Activated CD4-positive, alpha-beta T cell treated with anti-CD3 and anti-CD28 coated beads for 36 hours (primary cell): ENCODE measurements around the gene ALDH3A1. TPM values are rescaled to one million over a fixed set of nuclear protein-coding genes. Genes with fewer than 3 reads are reported as not detected.
"Not testable (repeated sequence)": the region's sequence is repeated elsewhere in the genome, so short reads cannot be mapped to it uniquely, and the experiment has no call there.

Experiments used
- ATAC-seq: fragments of 200-7000 bp; cut with Tn5 transposase; one replicate; pipeline ENCODE4 v1.10.0; 2021; ENCODE audit warnings: mild to moderate bottlenecking, moderate library complexity
- CTCF ChIA-PET: fragments of 350-600 bp; sonication (Branson Sonifier 250); formaldehyde crosslinking; loops from one replicate; lab custom pipeline; 2021; ENCODE audit warnings: antibody characterized with exemption; lab: Charles Lee
- POLR2A ChIA-PET: fragments of 350-600 bp; sonication (Branson Sonifier 250); formaldehyde crosslinking; loops from one replicate; lab custom pipeline; 2021; ENCODE audit warnings: antibody characterized with exemption, inconsistent platforms; lab: Charles Lee
- DNase-seq: peaks from one replicate; pipeline ENCODE4 v3.0.0-alpha.2; 2020
- H3K27ac Mint-ChIP-seq: one replicate; pipeline ENCODE4 v1.8.0; 2021; ENCODE audit warnings: mixed read lengths
- H3K27me3 Mint-ChIP-seq: one replicate; pipeline ENCODE4 v1.8.0; 2021; ENCODE audit warnings: mixed read lengths
- H3K36me3 Mint-ChIP-seq: one replicate; pipeline ENCODE4 v1.8.0; 2021; ENCODE audit warnings: low read depth, mixed read lengths
- H3K4me1 Mint-ChIP-seq: one replicate; pipeline ENCODE4 v1.8.0; 2021; ENCODE audit warnings: mixed read lengths
- H3K4me3 Mint-ChIP-seq: one replicate; pipeline ENCODE4 v1.8.0; 2021; ENCODE audit warnings: mild to moderate bottlenecking, moderate library complexity, mixed read lengths
- H3K9me3 Mint-ChIP-seq: one replicate; pipeline ENCODE4 v1.8.0; 2021; ENCODE audit warnings: low read depth, mixed read lengths
- intact Hi-C, 2 experiments: fragments of 100-400 bp; cut with DNase I in 1 of 2; cut with micrococcal nuclease in 1 of 2; formaldehyde crosslinking; loops; one replicate each; pipeline versions ENCODE4 v1.14.2 to v1.15.1; 2022 to 2024; cut with DNase I, micrococcal nuclease
- total RNA-seq, 2 experiments: library from RNA; stranded (reverse); gene quantifications; one replicate each; pipeline ENCODE4 v1.2.3, GENCODE V29; 2021

The ALDH3A1 gene
- total RNA-seq, 2 experiments from 2014 or later = not detected

DNA sequence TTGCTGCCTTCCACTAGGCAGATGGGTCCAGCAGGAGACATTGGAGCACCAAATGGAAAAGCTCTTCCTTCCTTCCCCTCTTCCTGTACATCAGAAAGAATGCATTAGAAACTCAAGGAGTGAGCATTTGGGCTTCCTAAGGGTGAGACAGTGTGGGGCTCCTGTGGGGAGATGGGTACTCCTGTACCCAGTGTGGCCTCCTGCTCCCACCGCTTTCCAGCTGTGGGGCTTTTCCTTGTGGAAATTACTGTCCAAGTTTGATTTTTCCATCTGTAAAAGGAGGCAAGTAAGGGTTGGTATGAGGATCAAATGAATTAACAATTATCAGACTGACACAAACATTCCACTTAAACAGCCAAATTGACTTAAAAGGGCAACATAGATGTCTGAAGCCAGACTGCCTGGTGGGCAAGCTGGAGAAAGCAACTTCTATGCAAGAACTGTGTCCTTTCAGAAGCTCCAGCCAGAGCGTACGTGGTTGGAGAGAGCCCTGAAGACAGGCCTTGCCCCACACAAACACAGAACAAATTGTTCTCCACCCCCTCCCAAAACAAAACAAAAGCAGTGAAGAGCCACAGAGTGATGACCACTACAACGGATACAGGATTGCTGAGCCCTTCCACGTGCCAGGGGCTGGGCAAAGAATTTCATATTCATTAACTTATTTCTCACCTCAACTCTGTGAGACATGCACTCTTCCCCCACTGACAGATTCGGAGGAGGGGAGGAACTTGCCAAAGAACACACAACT, 23.1 kb upstream of the ALDH3A1 start:
- peak overlapping the region; percentile 72 for H3K27ac Mint-ChIP-seq
- ChIA-PET POLR2A (no interaction called here), CTCF (interaction anchor here (0.7 to 3.5 kb wide), 6 partner anchors 9 to 522 kb away, joined by 3 to 30 read pairs (median 3); no protein-coding TSS in a partner anchor)
- no peaks in the 10 kb centered on the region for H3K27me3 Mint-ChIP-seq
- H3K4me1 Mint-ChIP-seq = peaks cover 75% of the 10 kb centered on the region
- intact Hi-C loops = no loop called here
- DNase-seq (no peak), ATAC-seq (no peak)
- H3K36me3 Mint-ChIP-seq = peaks cover 11% of the 10 kb centered on the region
- no peaks in the 10 kb centered on the region for H3K9me3 Mint-ChIP-seq
- H3K4me3 Mint-ChIP-seq = no peak overlapping the region

DNA sequence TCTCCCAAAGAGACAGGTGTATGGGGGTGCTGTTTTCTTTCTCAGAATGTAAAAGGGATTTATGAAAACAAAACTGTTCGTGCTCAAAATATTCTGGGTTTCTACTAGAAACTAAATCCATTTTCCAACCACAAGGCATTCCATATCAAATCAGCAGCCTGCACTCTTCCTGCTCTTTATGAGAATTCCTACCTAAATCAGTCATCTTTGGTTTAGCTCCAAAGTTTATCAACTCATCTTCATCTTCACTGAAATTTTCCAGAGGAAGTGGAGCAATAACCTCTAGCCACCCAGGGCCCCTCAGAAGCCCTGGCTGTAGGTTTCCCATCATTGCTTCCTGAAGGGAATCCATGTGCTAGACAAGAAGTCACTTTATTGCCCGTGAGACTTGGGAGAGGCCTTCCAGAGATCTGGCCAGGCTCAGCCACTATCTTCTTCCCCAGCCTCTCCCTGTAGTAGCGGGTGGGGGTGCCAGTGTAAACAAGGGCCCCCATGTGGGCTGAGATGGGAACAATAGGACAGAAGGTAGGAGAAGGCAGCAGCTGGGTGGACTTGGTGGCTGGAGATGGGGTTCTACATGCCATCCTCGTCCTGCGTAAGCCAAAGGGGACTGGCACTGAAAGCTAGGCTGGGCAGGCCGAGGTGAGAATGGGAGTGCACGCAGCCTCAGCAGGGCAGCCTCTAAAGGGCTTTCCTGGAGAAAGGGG, 22.0 kb upstream of the ALDH3A1 start:
- Mint-ChIP-seq H3K36me3 (no peaks in the 10 kb centered on the region), H3K9me3 (no peaks in the 10 kb centered on the region), H3K27ac (peak overlapping the region; percentile 33), H3K4me1 (peaks cover 67% of the 10 kb centered on the region), H3K27me3 (no peaks in the 10 kb centered on the region), H3K4me3 (no peak overlapping the region)
- ChIA-PET POLR2A (interaction anchor here (0.6 kb wide), 1 partner anchor 1476 kb away, joined by 3 read pairs; no protein-coding TSS in a partner anchor), CTCF (interaction anchor here (1.4 to 3.5 kb wide), 3 partner anchors 7 to 33 kb away, joined by 3 to 30 read pairs (median 3); no protein-coding TSS in a partner anchor)
- no peak for ATAC-seq
- DNase-seq = no peak
- intact Hi-C loops = loop anchor here (5.0 kb wide), 2 partner anchors 123 to 393 kb away; partner anchors contain the start of genes ALDH3A2 (in 1 of the 2) and MAPK7 (in 1 of the 2)

DNA sequence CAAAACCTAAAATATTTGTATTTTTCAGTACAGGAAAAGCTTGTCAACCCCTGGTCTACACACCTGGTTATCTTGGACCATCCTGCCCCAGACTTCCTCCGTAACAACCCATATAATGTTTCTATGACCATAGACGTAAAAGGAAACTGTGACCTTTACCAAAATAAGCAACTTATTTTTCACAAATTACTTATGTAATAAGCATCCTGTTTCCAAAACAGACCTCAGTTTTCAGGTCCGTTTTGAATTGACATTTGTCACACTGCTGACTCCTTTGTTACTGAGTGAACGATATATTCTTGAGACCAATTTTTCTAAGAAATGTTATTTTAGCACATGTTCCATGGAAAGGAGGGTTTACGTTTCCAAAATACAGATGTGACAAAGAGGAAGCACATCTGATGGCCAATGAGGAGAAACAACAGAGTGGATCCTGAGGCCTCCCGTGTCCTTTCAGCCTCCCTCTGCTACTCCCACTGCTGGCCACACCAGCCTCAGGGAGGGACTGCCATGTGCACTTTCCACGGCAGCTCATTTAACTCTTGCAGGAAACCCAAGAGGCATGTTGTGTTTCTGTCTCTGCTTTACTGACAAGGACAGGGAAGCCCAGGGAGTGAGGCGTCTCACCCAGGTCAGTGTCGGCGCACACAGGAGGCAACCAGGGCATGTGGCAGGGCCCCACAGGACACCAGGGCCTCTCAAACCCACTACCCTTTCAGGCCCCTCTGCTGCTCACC, 20.1 kb upstream of the ALDH3A1 start:
- H3K4me1 Mint-ChIP-seq = peaks cover 59% of the 10 kb centered on the region
- H3K9me3 Mint-ChIP-seq = no peaks in the 10 kb centered on the region
- H3K27ac Mint-ChIP-seq = peak overlapping the region; percentile 61
- ChIA-PET POLR2A (no interaction called here), CTCF (interaction anchor here (0.7 to 1.7 kb wide), 6 partner anchors 10 to 101 kb away, joined by 3 to 7 read pairs (median 3); no protein-coding TSS in a partner anchor)
- peak; percentile 43 for ATAC-seq
- intact Hi-C loops = loop anchor here (5.0 kb wide), 2 partner anchors 121 to 391 kb away; partner anchors contain the start of genes ALDH3A2 (in 1 of the 2) and MAPK7 (in 1 of the 2)
- no peaks in the 10 kb centered on the region for H3K36me3 Mint-ChIP-seq
- peak; percentile 43 for DNase-seq
- H3K4me3 Mint-ChIP-seq = no peak overlapping the region
- H3K27me3 Mint-ChIP-seq = no peaks in the 10 kb centered on the region

DNA sequence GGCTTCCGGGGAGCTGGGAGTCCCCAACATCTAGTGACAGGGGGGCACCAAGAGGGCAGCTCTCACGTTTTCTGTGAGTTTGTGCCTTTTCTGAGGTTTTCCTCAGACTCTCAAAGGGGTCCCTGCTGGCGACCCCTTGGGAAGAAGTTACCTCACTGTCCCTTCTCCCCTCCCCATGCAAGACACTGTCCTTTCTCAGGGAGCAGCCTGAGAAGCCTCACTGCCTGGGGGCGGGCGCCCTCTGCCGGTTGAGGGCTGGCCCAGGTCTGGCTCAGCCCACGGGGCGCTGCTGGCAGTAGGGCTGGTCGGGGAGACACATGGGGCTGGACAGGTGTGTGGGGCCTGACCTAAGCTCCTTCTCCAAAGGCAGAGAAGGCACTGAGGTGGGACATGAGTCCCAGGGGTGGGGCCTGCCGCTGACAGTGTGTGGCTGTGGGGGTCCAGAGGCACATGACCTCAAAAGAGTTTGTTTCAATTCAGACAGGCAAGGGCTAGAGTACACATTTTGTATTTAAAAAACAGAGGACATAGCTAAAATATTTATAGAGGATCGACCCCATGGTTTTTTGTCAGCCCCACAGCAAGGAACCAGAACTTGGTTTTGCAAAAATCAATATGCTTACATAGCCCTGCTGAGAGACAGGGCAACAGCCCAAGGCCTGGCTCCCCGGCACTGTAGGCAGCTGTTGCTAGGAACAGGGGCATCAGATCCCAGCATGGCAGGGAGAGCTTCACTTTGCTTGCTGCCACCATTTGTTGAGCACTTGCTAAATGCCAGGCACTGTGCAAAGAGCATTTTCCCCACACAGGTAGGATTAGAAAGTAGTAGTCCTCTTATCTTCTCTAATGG, 18.5 kb upstream of the ALDH3A1 start:
- ChIA-PET POLR2A (no interaction called here), CTCF (interaction anchor here (0.5 to 3.7 kb wide), 36 partner anchors 9 to 1411 kb away, joined by 3 to 37 read pairs (median 4); partner anchors contain the start of genes ALDH3A2, B9D1 and SLC47A1)
- intact Hi-C loops = loop anchor here (1.0 to 5.0 kb wide), 5 partner anchors 118 to 404 kb away; partner anchors contain the start of genes ALDH3A2 (in 2 of the 2), B9D1 (in 1 of the 2) and MAPK7 (in 1 of the 2)
- Mint-ChIP-seq H3K36me3 (no peaks in the 10 kb centered on the region), H3K27me3 (no peaks in the 10 kb centered on the region), H3K27ac (peak overlapping the region; percentile 72), H3K4me3 (no peak overlapping the region), H3K9me3 (no peaks in the 10 kb centered on the region), H3K4me1 (peaks cover 46% of the 10 kb centered on the region)
- DNase-seq = peak; percentile 89
- ATAC-seq = peak; percentile 80

DNA sequence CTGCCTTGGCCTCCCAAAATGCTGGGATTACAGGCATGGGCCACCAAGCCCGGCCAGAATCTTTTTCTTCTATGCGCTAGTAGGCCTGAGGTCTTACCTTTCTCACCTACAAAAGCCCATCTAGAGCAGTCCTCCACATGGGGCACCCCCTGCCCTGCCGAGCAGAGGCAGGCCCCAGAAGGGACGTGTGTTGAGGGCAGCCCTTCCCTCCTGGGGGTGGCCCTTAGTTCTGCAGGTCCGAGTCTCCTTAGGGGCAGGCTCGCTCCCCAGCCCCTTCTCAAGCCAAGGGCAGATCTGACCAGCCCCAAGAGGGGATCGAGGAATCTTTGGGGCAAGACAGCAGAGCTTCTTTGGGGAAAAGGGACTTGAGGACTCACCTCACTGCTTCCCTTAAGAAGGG, 17.9 kb upstream of the ALDH3A1 start:
- ChIA-PET POLR2A (no interaction called here), CTCF (interaction anchor here (0.6 to 3.7 kb wide), 27 partner anchors 9 to 403 kb away, joined by 3 to 37 read pairs (median 4); partner anchors contain the start of genes ALDH3A2, B9D1 and SLC47A1)
- no peak for DNase-seq
- no peaks in the 10 kb centered on the region for H3K27me3 Mint-ChIP-seq
- peaks cover 40% of the 10 kb centered on the region for H3K4me1 Mint-ChIP-seq
- H3K4me3 Mint-ChIP-seq = no peak overlapping the region
- intact Hi-C loops = loop anchor here (1.0 to 5.0 kb wide), 5 partner anchors 117 to 403 kb away; partner anchors contain the start of genes ALDH3A2 (in 2 of the 2), B9D1 (in 1 of the 2) and MAPK7 (in 1 of the 2)
- no peak overlapping the region for H3K27ac Mint-ChIP-seq
- H3K36me3 Mint-ChIP-seq = no peaks in the 10 kb centered on the region
- ATAC-seq = no peak
- no peaks in the 10 kb centered on the region for H3K9me3 Mint-ChIP-seq

DNA sequence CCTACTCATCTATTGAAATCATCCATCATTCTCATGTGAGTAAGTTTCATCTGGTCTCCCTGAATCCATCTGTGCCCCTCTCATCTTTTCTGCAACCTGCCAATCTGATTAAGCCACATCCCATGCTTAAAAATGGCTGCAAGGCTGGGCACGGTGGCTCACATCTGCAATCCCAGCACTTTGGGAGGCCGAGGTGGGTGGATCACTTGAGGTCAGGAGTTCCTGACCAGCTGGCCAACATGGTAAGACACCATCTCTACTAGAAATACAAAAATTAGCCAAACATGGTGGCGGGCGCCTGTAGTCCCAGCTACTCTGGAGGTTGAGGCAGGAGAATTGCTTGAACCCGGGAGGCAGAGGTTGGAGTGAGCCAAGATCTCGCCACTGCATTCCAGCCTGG, 15.9 kb upstream of the ALDH3A1 start:
- intact Hi-C loops = loop anchor here (2.0 to 5.0 kb wide), 2 partner anchors 19 to 402 kb away; partner anchors contain the start of gene B9D1 (in 1 of the 2)
- H3K27me3 Mint-ChIP-seq, DNase-seq, H3K4me3 Mint-ChIP-seq, H3K27ac Mint-ChIP-seq, ATAC-seq, H3K9me3 Mint-ChIP-seq, POLR2A ChIA-PET, H3K36me3 Mint-ChIP-seq: not testable (repeated sequence)
- H3K4me1 Mint-ChIP-seq = peaks cover 23% of the 10 kb centered on the region
- CTCF ChIA-PET = interaction anchor here (0.6 to 4.9 kb wide), 4 partner anchors 20 to 401 kb away, joined by 3 to 37 read pairs (median 21); partner anchors contain the start of gene B9D1

DNA sequence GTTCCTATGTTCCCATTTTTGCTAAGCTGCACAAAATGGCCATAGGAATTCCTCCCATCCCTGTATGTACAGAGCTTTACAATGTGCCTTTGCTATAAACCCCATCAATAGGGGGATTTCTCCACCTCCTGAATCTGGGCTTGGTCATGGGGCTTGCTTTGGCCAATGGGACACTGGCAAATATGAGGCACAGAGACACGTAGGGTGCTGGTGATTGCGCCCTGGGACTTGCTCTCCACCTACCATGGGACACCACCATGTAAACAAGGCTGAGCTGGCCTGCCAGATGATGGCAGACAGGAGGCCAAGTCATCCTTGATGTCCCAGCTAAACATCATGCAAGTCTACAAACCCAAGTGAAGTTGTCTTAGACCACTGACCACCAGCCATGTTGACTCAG, 15.3 kb upstream of the ALDH3A1 start:
- no peaks in the 10 kb centered on the region for H3K27me3 Mint-ChIP-seq
- H3K9me3 Mint-ChIP-seq = no peaks in the 10 kb centered on the region
- DNase-seq (no peak), ATAC-seq (no peak)
- POLR2A ChIA-PET = interaction anchor here (1.2 kb wide), 1 partner anchor 42 kb away, joined by 3 read pairs; no protein-coding TSS in a partner anchor
- H3K27ac Mint-ChIP-seq = no peak overlapping the region
- no peaks in the 10 kb centered on the region for H3K36me3 Mint-ChIP-seq
- H3K4me1 Mint-ChIP-seq = peaks cover 21% of the 10 kb centered on the region
- H3K4me3 Mint-ChIP-seq = no peak overlapping the region
- CTCF ChIA-PET = interaction anchor here (0.6 to 4.9 kb wide), 12 partner anchors 9 to 400 kb away, joined by 3 to 37 read pairs (median 8); partner anchors contain the start of gene B9D1
- intact Hi-C loops = loop anchor here (2.0 to 5.0 kb wide), 2 partner anchors 19 to 401 kb away; partner anchors contain the start of gene B9D1 (in 1 of the 2)

DNA sequence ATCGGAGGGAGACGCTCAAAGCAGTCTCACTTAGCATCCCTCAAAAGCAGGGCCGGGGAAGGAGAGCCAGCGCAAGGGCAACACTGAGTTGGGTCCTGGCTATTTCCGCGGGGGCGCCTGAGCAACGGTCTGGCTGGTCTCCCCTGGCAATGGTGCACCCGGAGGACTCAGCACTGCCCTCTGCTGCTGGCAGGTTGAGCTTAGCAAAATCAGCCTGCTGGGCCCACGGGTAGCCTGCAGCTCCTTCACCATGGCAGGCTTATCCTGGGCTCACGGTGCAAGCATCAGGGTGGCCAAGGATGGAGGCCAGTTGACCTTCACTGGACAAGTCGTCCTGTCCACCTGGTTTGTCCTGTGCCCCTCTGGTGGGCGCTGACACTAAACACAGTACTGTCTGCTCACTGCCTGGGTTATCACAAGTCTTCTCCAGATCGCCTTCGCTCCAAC, 14.4 kb upstream of the ALDH3A1 start:
- peak; percentile 79 for ATAC-seq

DNA sequence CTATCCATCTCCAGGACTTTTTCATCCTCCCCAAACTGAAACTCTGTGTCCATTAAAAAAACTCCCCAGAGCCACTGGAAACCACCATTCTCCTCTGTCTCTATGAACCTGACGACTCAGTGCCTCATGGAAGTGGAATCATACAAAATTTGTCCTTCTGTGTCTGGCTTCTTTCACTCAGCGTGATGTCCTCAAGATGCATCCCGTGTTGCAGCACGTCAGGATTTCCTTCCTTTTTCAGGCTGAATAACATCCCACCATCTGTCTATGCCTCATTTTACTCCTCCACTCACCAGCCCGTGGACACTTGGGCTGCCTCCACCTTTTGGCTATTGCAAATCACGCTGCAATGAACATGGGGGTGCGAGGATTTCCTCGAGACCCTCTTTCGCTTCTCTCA, 12.6 kb upstream of the ALDH3A1 start:
- Mint-ChIP-seq H3K4me1 (peaks cover 7% of the 10 kb centered on the region), H3K27ac (no peak overlapping the region), H3K4me3 (no peak overlapping the region), H3K9me3 (no peaks in the 10 kb centered on the region), H3K27me3 (no peaks in the 10 kb centered on the region), H3K36me3 (no peaks in the 10 kb centered on the region)
- POLR2A ChIA-PET = no interaction called here
- DNase-seq (no peak), ATAC-seq (no peak)
- CTCF ChIA-PET = interaction anchor here (1.1 to 4.9 kb wide), 6 partner anchors 10 to 248 kb away, joined by 3 to 37 read pairs (median 14); partner anchors contain the start of gene ALDH3A1
- intact Hi-C loops = loop anchor here in 1 of 2 experiments (5.0 kb wide), 1 partner anchor 398 kb away; the partner anchor contains the start of gene B9D1

More for the DNA sequence above, 14.4 kb upstream of the ALDH3A1 start:
- ChIA-PET POLR2A (interaction anchor here (0.6 to 1.2 kb wide), 3 partner anchors 41 to 240 kb away, joined by 3 to 7 read pairs (median 4); partner anchors contain the start of gene ALDH3A2), CTCF (interaction anchor here (0.5 to 4.9 kb wide), 30 partner anchors 9 to 482 kb away, joined by 3 to 37 read pairs (median 4); partner anchors contain the start of genes ALDH3A1, ALDH3A2, B9D1 and SLC47A1)
- no peak overlapping the region for H3K4me3 Mint-ChIP-seq
- no peak overlapping the region for H3K27ac Mint-ChIP-seq
- peak; percentile 86 for DNase-seq
- peaks cover 13% of the 10 kb centered on the region for H3K4me1 Mint-ChIP-seq
- intact Hi-C loops = loop anchor here (1.0 to 5.0 kb wide), 3 partner anchors 20 to 400 kb away; partner anchors contain the start of gene B9D1 (in 1 of the 2)
- H3K36me3 Mint-ChIP-seq = no peaks in the 10 kb centered on the region
- no peaks in the 10 kb centered on the region for H3K27me3 Mint-ChIP-seq
- H3K9me3 Mint-ChIP-seq = no peaks in the 10 kb centered on the region
